MM.1S (cell line): ENCODE data around the gene INHBC.

Source experiments
- EZH2 ChIP-seq: fragments of 300-600 bp; sonication (generic); optimal IDR thresholded peaks from 2 replicates; pipeline ENCODE3; 2017; ENCODE audit warnings: low read depth, mild to moderate bottlenecking, antibody characterized with exemption, low read length, mixed read lengths
- TF ChIP-seq, protein P1 (sequence below): fragments of 300-600 bp; sonication (generic); IDR thresholded peaks from 2 replicates; pipeline ENCODE4 v1.5.1; 2016; ENCODE audit warnings: antibody characterized with exemption, low read length, mixed read lengths

DNA sequence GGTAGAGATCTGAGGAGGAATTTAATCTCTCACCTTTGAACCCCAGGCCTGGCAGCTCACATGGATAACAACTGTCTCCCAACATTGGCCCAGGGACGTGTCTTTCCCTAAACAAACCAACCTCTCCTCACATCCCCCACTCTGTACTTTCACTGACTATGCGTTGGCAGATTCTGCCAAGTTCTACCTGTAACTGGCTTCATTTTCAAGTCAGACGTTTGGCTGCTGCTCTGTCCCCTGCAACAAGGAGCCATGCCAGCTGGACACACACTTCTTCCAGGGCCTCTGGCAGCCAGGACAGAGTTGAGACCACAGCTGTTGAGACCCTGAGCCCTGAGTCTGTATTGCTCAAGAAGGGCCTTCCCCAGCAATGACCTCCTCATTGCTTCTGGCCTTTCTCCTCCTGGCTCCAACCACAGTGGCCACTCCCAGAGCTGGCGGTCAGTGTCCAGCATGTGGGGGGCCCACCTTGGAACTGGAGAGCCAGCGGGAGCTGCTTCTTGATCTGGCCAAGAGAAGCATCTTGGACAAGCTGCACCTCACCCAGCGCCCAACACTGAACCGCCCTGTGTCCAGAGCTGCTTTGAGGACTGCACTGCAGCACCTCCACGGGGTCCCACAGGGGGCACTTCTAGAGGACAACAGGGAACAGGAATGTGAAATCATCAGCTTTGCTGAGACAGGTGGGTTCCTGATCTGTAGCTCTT is at the start of gene INHBC:
- TF ChIP-seq, protein P1, sequence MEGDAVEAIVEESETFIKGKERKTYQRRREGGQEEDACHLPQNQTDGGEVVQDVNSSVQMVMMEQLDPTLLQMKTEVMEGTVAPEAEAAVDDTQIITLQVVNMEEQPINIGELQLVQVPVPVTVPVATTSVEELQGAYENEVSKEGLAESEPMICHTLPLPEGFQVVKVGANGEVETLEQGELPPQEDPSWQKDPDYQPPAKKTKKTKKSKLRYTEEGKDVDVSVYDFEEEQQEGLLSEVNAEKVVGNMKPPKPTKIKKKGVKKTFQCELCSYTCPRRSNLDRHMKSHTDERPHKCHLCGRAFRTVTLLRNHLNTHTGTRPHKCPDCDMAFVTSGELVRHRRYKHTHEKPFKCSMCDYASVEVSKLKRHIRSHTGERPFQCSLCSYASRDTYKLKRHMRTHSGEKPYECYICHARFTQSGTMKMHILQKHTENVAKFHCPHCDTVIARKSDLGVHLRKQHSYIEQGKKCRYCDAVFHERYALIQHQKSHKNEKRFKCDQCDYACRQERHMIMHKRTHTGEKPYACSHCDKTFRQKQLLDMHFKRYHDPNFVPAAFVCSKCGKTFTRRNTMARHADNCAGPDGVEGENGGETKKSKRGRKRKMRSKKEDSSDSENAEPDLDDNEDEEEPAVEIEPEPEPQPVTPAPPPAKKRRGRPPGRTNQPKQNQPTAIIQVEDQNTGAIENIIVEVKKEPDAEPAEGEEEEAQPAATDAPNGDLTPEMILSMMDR = no peak
- TF ChIP-seq EZH2 = no peak
